ENCODE measurements around the gene CRYGN. TPM values are rescaled to one million over a fixed set of nuclear protein-coding genes. Genes with fewer than 3 reads are reported as not detected.

Gene CRYGN
- total RNA-seq, 2 experiments from 2014 or later, result not detected

DNA sequence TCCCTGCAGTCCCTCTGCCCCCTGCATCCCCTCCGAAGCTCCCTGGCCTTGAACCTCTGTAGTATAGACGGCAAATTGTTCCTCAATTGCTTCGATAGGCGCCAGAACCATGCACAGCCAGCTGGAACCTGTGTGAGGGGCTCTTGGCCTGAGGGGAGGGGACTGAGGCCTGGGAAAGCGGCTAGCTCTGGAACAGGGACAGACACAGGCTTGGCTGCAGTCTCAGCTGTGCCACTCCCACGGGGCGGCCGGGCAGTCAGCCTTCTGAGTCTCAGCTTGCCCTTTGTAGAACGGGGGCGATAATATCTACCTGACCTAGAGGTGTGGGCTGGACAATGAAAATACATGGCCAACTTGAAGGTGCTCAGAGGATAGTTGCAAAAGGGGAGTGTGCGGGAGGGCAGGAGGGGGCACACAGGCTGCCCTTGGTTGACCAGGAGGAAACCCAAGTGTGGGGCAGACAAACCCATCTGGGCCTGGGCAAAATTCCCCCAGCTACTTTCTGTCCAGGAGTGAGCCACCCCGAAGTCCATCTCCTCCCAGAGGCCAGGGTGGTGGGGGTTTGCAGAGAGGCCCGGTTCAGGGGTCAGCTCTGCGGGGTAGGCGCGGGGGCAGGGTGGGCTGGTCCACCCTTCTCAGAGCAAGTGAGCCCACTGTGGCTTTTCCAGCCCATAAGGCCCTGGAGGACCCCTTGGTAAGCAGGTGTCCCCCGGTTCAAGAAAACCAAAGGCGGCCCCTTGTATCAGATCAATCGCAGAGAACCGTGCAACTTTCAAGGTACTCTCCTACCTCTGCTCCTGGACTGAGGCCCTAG, 4.6 kb downstream of the CRYGN start:
- no peaks in the 10 kb centered on the region for H3K36me3 Mint-ChIP-seq (ENCODE audit: low read depth)
- no peaks in the 10 kb centered on the region for H3K9me3 Mint-ChIP-seq
- intact Hi-C loops (cut with micrococcal nuclease), result no loop called here
- H3K27me3 Mint-ChIP-seq (ENCODE audit: low read depth), result no peaks in the 10 kb centered on the region
- H3K27ac Mint-ChIP-seq, result no peak overlapping the region
- no peak for DNase-seq
- H3K4me3 Mint-ChIP-seq, result no peak overlapping the region
- peaks cover 27% of the 10 kb centered on the region for H3K4me1 Mint-ChIP-seq (ENCODE audit: low read depth)
- CTCF ChIA-PET, result interaction anchor here (3.6 kb wide), 1 partner anchor 13 kb away, joined by 27 read pairs; no protein-coding TSS in a partner anchor

DNA sequence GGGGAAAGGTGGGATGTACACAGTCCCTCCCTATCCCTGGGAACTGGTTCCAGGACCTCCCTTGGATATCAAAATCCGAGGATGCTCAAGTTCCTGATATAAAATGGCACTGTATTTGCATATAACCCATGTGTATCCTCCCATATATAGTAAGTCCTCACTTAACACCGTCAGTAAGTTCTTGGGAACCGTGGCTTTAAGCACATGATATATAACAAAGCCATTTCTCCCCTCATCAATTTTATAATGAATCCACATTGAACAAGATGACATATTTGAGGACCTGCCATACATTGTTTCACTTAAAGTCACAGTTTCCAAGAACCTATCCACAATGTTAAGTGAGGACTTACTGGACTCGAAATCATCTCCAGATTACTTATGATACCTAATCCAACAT, 5.4 kb downstream of the CRYGN start:
- no peaks in the 10 kb centered on the region for H3K27me3 Mint-ChIP-seq (ENCODE audit: low read depth)
- H3K27ac Mint-ChIP-seq, result no peak overlapping the region

GRCh38 chr7:151433721-151434400, 6.1 kb downstream of the CRYGN start:
- H3K27me3 Mint-ChIP-seq (ENCODE audit: low read depth), result no peaks in the 10 kb centered on the region
- no peaks in the 10 kb centered on the region for H3K9me3 Mint-ChIP-seq
- H3K4me3 Mint-ChIP-seq, result no peak overlapping the region
- no peak for DNase-seq
- H3K27ac Mint-ChIP-seq, result no peak overlapping the region
- intact Hi-C loops (cut with micrococcal nuclease), result loop anchor here (1.0 to 2.0 kb wide), 3 partner anchors 10 to 84 kb away; no protein-coding TSS in a partner anchor
- peaks cover 38% of the 10 kb centered on the region for H3K4me1 Mint-ChIP-seq (ENCODE audit: low read depth)
- H3K36me3 Mint-ChIP-seq (ENCODE audit: low read depth), result no peaks in the 10 kb centered on the region
- CTCF ChIA-PET, result interaction anchor here (0.6 to 2.0 kb wide), 4 partner anchors 15 to 119 kb away, joined by 3 to 15 read pairs (median 5); no protein-coding TSS in a partner anchor

More for the DNA sequence above, 5.4 kb downstream of the CRYGN start:
- intact Hi-C loops (cut with micrococcal nuclease), result no loop called here
- H3K4me3 Mint-ChIP-seq, result no peak overlapping the region
- H3K9me3 Mint-ChIP-seq, result no peaks in the 10 kb centered on the region
- peaks cover 31% of the 10 kb centered on the region for H3K4me1 Mint-ChIP-seq (ENCODE audit: low read depth)
- H3K36me3 Mint-ChIP-seq (ENCODE audit: low read depth), result no peaks in the 10 kb centered on the region
- CTCF ChIA-PET, result no interaction called here
- DNase-seq, result no peak

DNA sequence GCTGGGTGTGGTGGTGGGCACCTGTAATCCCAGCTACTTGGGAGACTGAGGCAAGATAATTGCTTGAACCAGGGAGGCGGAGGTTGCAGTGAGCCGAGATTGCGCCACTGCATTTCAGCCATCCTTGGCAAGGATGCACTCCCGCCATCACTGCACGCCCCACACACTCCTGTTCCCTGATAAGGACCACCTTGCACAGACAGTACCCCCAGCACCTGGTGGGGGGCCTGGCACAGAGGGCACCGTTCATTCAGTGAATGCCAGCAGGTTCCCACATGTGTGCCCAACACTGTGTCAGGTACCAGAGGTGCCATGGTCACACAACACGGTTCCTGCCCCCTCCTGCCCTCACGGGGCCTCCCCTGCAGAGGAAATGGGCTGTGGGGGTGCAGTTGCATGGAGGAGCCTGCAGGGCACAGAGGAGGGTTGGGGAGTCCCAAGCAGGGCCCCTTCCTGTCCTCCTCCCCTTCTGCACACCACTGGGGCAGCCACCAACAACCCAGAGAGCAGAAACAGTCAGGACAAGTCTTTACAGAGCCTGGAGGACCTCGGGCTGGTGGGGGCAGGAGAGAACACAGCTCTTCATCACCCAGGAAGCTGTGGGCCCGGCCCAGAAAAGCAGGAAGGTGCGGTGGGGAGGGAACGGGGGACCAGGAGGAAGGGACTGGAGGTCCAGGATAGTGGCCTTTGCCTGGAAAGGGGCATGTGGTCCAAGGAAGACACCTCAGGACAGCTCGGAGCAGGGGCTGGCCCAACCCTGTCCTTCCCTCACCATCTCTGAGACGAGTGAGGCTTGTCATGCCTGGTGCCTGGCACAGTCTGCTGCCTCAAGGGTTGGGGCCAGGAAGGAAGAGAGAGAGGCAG, 7.1 kb downstream of the CRYGN start:
- Mint-ChIP-seq H3K27me3 (ENCODE audit: low read depth) (no peaks in the 10 kb centered on the region), H3K4me1 (ENCODE audit: low read depth) (peaks cover 48% of the 10 kb centered on the region), H3K9me3 (no peaks in the 10 kb centered on the region), H3K27ac (peak overlapping the region; percentile 87), H3K4me3 (peak overlapping the region; percentile 46), H3K36me3 (ENCODE audit: low read depth) (no peaks in the 10 kb centered on the region)
- CTCF ChIA-PET, result interaction anchor here (0.6 to 2.0 kb wide), 5 partner anchors 15 to 352 kb away, joined by 3 to 15 read pairs (median 3); no protein-coding TSS in a partner anchor
- intact Hi-C loops (cut with micrococcal nuclease), result loop anchor here (1.0 to 2.0 kb wide), 3 partner anchors 11 to 83 kb away; no protein-coding TSS in a partner anchor
- DNase-seq, result peak; percentile 91

GRCh38 chr7:151431768-151432311, 8.1 kb downstream of the CRYGN start:
- H3K27me3 Mint-ChIP-seq (ENCODE audit: low read depth), result no peaks in the 10 kb centered on the region
- intact Hi-C loops (cut with micrococcal nuclease), result loop anchor here (2.0 kb wide), 1 partner anchor 17 kb away; no protein-coding TSS in a partner anchor
- no peaks in the 10 kb centered on the region for H3K36me3 Mint-ChIP-seq (ENCODE audit: low read depth)
- DNase-seq, result no peak
- no peak overlapping the region for H3K4me3 Mint-ChIP-seq
- no peaks in the 10 kb centered on the region for H3K9me3 Mint-ChIP-seq
- no peak overlapping the region for H3K27ac Mint-ChIP-seq
- CTCF ChIA-PET, result interaction anchor here (0.7 to 2.2 kb wide), 4 partner anchors 16 to 353 kb away, joined by 3 to 15 read pairs (median 8); no protein-coding TSS in a partner anchor
- peaks cover 51% of the 10 kb centered on the region for H3K4me1 Mint-ChIP-seq (ENCODE audit: low read depth)

DNA sequence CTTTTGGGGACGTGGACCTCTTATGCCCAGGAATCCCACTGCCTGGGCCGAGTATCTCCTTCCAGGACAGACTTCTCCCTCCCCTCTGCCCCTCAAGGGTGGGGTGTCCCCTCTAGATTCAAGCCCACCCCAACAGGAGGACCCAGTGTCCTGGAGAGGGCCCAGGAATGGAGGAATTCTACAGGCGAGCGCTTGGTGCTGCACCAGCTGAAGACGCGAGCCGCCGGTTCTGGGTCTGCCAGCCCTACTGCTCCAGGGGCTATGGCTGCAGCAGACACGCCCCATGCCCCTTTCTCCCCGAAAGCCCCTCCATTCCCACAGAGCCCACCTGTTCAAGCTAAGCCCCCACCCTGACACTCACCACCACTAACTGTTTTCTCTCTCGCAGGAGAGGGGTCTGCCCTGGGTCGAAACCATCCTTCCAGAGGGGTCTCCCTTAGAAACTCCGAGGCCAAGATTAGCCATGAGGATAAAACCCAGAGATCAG, 8.6 kb downstream of the CRYGN start:
- CTCF ChIA-PET, result interaction anchor here (2.0 to 2.2 kb wide), 2 partner anchors 17 to 63 kb away, joined by 7 to 9 read pairs; no protein-coding TSS in a partner anchor
- Mint-ChIP-seq H3K27me3 (ENCODE audit: low read depth) (no peaks in the 10 kb centered on the region), H3K9me3 (no peaks in the 10 kb centered on the region), H3K4me1 (ENCODE audit: low read depth) (peaks cover 51% of the 10 kb centered on the region), H3K4me3 (no peak overlapping the region), H3K27ac (peak overlapping the region; percentile 36), H3K36me3 (ENCODE audit: low read depth) (no peaks in the 10 kb centered on the region)
- intact Hi-C loops (cut with micrococcal nuclease), result no loop called here
- no peak for DNase-seq

DNA sequence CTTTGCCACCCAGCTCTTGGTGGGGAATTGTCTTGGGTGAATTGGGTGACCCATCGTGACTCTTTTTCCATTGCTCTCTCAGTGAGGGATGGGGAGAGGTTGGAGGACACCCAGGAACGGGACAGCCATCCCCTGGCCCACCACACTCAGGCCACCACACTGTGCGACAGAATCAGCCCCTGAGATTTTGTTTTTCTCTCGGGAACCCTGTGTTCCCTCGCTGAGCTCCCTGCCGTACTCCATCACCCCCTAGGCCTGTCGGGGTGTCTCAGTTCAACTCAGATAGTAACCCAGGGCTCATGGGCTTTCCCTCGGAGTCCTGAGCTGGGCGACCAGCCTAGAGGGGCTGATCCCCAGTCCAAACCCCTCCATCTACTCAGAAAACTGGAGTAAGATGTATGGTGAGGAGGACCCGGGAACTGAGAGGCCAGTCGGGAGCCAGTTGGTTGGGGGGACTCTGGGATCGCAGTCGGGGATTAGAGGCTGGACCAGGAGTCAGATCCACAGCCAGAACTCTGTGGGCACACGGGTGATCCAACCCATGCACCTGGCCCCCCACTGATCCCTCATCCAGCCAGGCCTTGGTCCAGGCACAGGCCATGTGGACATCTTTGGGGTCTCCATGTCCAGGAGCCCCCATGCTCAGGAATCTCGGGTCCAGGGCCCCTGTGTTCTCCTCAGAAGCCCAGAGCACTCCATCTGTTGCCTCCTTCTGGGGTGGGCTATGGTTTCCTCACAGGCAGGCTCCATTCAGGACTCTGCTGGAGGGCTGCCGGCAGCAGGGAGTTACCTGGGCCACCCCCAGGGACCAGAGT, 9.3 kb downstream of the CRYGN start:
- intact Hi-C loops (cut with micrococcal nuclease), result no loop called here
- CTCF ChIA-PET, result interaction anchor here (0.9 to 2.2 kb wide), 2 partner anchors 11 to 17 kb away, joined by 3 to 9 read pairs; no protein-coding TSS in a partner anchor
- H3K9me3 Mint-ChIP-seq, result no peaks in the 10 kb centered on the region
- no peaks in the 10 kb centered on the region for H3K36me3 Mint-ChIP-seq (ENCODE audit: low read depth)
- no peak overlapping the region for H3K4me3 Mint-ChIP-seq
- peak overlapping the region; percentile 36 for H3K27ac Mint-ChIP-seq
- H3K4me1 Mint-ChIP-seq (ENCODE audit: low read depth), result peaks cover 51% of the 10 kb centered on the region
- no peaks in the 10 kb centered on the region for H3K27me3 Mint-ChIP-seq (ENCODE audit: low read depth)
- no peak for DNase-seq

DNA sequence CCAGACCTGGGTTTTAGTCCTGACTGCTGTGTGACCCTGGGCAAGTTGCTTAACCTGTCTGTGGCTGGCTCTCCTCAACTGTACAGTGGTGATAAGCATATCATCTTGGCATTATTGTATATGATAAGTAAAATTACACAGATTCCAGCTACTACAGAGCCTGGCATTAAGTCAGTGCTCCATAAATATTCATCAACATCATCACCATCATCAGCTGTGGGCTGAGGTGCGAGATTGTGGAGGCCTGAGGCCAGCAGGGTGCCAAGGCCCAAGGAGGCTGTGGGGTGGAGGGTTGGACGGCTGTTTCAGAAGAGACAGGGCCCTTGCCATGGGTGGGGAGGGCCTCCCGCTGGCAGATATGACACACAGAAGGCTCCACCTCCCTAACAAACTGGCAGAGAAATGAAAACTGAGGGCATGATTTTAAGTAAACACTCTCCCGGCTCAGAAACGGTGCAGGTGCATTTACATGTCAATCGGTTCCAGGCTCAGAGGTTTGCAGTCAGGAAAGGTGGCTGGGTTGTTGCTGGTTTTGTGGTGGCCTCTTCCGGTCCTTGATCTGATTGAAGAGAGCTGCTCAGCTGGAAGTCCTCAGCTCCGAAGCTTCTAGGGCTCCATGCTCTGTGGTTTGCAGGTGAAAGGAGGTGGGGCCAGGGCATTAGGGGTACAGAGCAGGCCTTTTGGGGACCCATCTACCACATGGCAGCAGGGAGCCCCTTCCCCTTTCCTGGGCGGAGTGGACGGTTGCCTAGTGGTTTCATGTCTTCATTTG, 10.2 kb downstream of the CRYGN start:
- peak overlapping the region; percentile 13 for H3K4me3 Mint-ChIP-seq
- CTCF ChIA-PET, result interaction anchor here (0.9 to 2.2 kb wide), 2 partner anchors 10 to 18 kb away, joined by 3 to 9 read pairs; no protein-coding TSS in a partner anchor
- H3K36me3 Mint-ChIP-seq (ENCODE audit: low read depth), result no peaks in the 10 kb centered on the region
- H3K27ac Mint-ChIP-seq, result peak overlapping the region; percentile 65
- H3K27me3 Mint-ChIP-seq (ENCODE audit: low read depth), result no peaks in the 10 kb centered on the region
- H3K9me3 Mint-ChIP-seq, result no peaks in the 10 kb centered on the region
- peak; percentile 78 for DNase-seq
- intact Hi-C loops (cut with micrococcal nuclease), result loop anchor here (1.0 kb wide), 2 partner anchors 15 to 61 kb away; no protein-coding TSS in a partner anchor
- H3K4me1 Mint-ChIP-seq (ENCODE audit: low read depth), result peaks cover 51% of the 10 kb centered on the region

- intact Hi-C loops (cut with micrococcal nuclease), result loop anchor here (1.0 kb wide), 2 partner anchors 15 to 61 kb away; no protein-coding TSS in a partner anchor
- no peaks in the 10 kb centered on the region for H3K36me3 Mint-ChIP-seq (ENCODE audit: low read depth)
- H3K27ac Mint-ChIP-seq, result peak overlapping the region; percentile 65
- H3K4me3 Mint-ChIP-seq, result no peak overlapping the region
- DNase-seq, result no peak
- CTCF ChIA-PET, result no interaction called here
- H3K27me3 Mint-ChIP-seq (ENCODE audit: low read depth), result no peaks in the 10 kb centered on the region
- H3K4me1 Mint-ChIP-seq (ENCODE audit: low read depth), result peaks cover 51% of the 10 kb centered on the region
- H3K9me3 Mint-ChIP-seq, result no peaks in the 10 kb centered on the region
Observed at GRCh38 chr7:151429237-151429559, 10.7 kb downstream of the CRYGN start.
